Endodermal cell (in vitro differentiated cells): Measurements from ENCODE around the gene VRTN. TPM values are rescaled to one million over a fixed set of nuclear protein-coding genes. Genes with fewer than 3 reads are reported as not detected.
A peak's percentile ranks its signal among the peaks of the same experiment; 100 is the strongest.

ENCODE experiments used
- DNase-seq: peaks from one replicate; pipeline ENCODE4 v3.0.0-alpha.2; 2017
- H3K27ac ChIP-seq: 2 replicates; pipeline ENCODE4 v1.5.1; 2013; ENCODE audit warnings: mild to moderate bottlenecking, low read depth, low read length, moderate library complexity
- H3K27me3 ChIP-seq: 2 replicates; pipeline ENCODE4 v1.6.1; 2013; ENCODE audit warnings: mild to moderate bottlenecking, low read length, moderate library complexity; ENCODE audit not compliant: insufficient read depth, control insufficient read depth, poor library complexity, severe bottlenecking
- H3K36me3 ChIP-seq: 2 replicates; pipeline ENCODE4 v1.7.0; 2013; ENCODE audit warnings: mild to moderate bottlenecking, low read length, moderate library complexity; ENCODE audit not compliant: control insufficient read depth, insufficient read depth
- H3K4me1 ChIP-seq: one replicate; pipeline ENCODE4 v1.7.0; 2013; ENCODE audit warnings: low read length; ENCODE audit not compliant: control insufficient read depth, insufficient read depth
- H3K4me3 ChIP-seq: 2 replicates; pipeline ENCODE4 v1.5.1; 2013; ENCODE audit warnings: mild to moderate bottlenecking, low read length, moderate library complexity
- H3K9ac ChIP-seq: 2 replicates; pipeline ENCODE4 v1.6.1; 2013; ENCODE audit warnings: mild to moderate bottlenecking, low read length, moderate library complexity; ENCODE audit not compliant: poor library complexity, severe bottlenecking; ENCODE audit errors: extremely low read depth
- H3K9me3 ChIP-seq: 2 replicates; pipeline ENCODE4 v1.6.1; 2013; ENCODE audit warnings: mild to moderate bottlenecking, low read length, moderate library complexity; ENCODE audit not compliant: control insufficient read depth
- H3K27ac Mint-ChIP-seq: 2 replicates; pipeline ENCODE4 v1.8.0; 2020; ENCODE audit warnings: mixed read lengths
- H3K27me3 Mint-ChIP-seq: 2 replicates; pipeline ENCODE4 v1.8.0; 2021; ENCODE audit warnings: mild to moderate bottlenecking, mixed read lengths; ENCODE audit not compliant: insufficient read depth
- H3K36me3 Mint-ChIP-seq: 2 replicates; pipeline ENCODE4 v1.8.0; 2020; ENCODE audit warnings: low read depth, mixed read lengths
- H3K4me1 Mint-ChIP-seq: 2 replicates; pipeline ENCODE4 v1.8.0; 2020; ENCODE audit warnings: mixed read lengths
- H3K4me3 Mint-ChIP-seq: 2 replicates; pipeline ENCODE4 v1.8.0; 2020; ENCODE audit warnings: mild to moderate bottlenecking, moderate library complexity, mixed read lengths
- H3K9me3 Mint-ChIP-seq: 2 replicates; pipeline ENCODE4 v1.8.0; 2020; ENCODE audit warnings: mild to moderate bottlenecking, mixed read lengths
- CTCF ChIP-seq: fragments of 200-600 bp; sonication (generic); conservative IDR thresholded peaks from 2 replicates; pipeline ENCODE4 v1.5.0; 2021; ENCODE audit warnings: antibody characterized with exemption, mild to moderate bottlenecking
- WGBS, 2 experiments: methylation state at CpG; one replicate each; pipeline versions ENCODE4 v1.1.5 to v1.1.7; 2013; ENCODE audit warnings: missing lambda C conversion rate in 2 of 2, mixed read lengths in 1 of 2; ENCODE audit not compliant: insufficient coverage in 1 of 2, insufficient read length in 1 of 2; 5-methylcytosine and 5-hydroxymethylcytosine counted together
- total RNA-seq, 2 donors: library from RNA; stranded (reverse); fragmentation: NEBNext Ultra II Directional in 1 of 2; extraction: Animal tissue kit (Norgen Biotek cat#: 25700) in 1 of 2; gene quantifications; 2 replicates in 1 of 2; 3 replicates in 1 of 2; pipeline ENCODE4 v1.2.1, GENCODE V29; 2021

The VRTN gene
- total RNA-seq, 2 donors from 2014 or later = 61.8 to 108 TPM

DNA sequence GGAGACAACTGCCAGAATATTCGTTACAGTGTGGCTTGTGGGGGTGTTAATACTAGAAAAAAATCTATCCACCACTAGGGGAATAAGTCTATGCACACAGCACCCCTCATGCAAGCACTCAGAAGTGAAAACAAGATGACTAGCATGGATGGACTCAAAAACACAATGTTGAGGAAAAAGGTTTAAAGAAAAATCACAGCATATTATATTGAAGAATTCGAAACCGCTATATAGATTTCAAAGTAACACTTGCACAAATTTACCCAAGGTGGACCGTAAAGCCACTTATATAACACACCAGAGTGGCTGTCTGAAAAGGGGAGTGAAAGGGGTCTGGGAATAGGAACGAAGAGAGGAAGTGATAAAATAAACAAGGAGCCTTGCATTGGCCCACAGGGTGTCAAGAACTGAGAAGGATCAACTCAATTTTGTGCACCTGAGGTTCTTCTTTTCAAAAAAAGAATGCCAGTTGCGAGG lies 46.1 kb upstream of the VRTN start:
- DNase-seq = no peak
- Mint-ChIP-seq H3K36me3 (peaks cover 29% of the 10 kb centered on the region), H3K9me3 (no peaks in the 10 kb centered on the region), H3K27ac (peak overlapping the region; percentile 86), H3K4me3 (peak overlapping the region; percentile 87), H3K27me3 (peaks cover 6% of the 10 kb centered on the region), H3K4me1 (peaks cover 19% of the 10 kb centered on the region)
- Histone ChIP-seq H3K9me3 (no peaks in the 10 kb centered on the region), H3K4me1 (no peaks in the 10 kb centered on the region), H3K4me3 (peak overlapping the region; percentile 100), H3K27ac (peak overlapping the region; percentile 80), H3K9ac (peak overlapping the region; percentile 82), H3K27me3 (no peaks in the 10 kb centered on the region), H3K36me3 (peaks cover 30% of the 10 kb centered on the region)
- 0% methylated on average over 2 to 3 of the region's 6 CpGs for WGBS, 2 experiments
- TF ChIP-seq CTCF = peak; percentile 69

- H3K27ac ChIP-seq = peak within 1 kb of the TSS; percentile 80
- no peaks in the 10 kb centered on the region for H3K4me1 ChIP-seq
- H3K36me3 Mint-ChIP-seq = peaks cover 22% of the 10 kb centered on the region
- H3K9me3 Mint-ChIP-seq = no peaks in the 10 kb centered on the region
- peak; percentile 99 for DNase-seq
- peaks cover 23% of the 10 kb centered on the region for H3K36me3 ChIP-seq
- WGBS, 2 experiments = 15 to 23% methylated on average over 34 to 61 of the region's 61 CpGs
- H3K9ac ChIP-seq = peak within 1 kb of the TSS; percentile 82
- peak within 1 kb of the TSS; percentile 87 for H3K4me3 Mint-ChIP-seq
- peak; percentile 67 for TF ChIP-seq CTCF
- peaks cover 6% of the 10 kb centered on the region for H3K27me3 Mint-ChIP-seq
- peaks cover 19% of the 10 kb centered on the region for H3K4me1 Mint-ChIP-seq
- no peaks in the 10 kb centered on the region for H3K27me3 ChIP-seq
- peak within 1 kb of the TSS; percentile 100 for H3K4me3 ChIP-seq
- H3K9me3 ChIP-seq = no peaks in the 10 kb centered on the region
- peak within 1 kb of the TSS; percentile 86 for H3K27ac Mint-ChIP-seq
Measured at GRCh38 chr14:74302634-74303569, 45.4 kb upstream of the VRTN start, which contains the start of gene ABCD4. Gene ABCD4 (minus strand): TSS chr14:74302934. CDS start chr14:74302912, 22 bp downstream.

DNA sequence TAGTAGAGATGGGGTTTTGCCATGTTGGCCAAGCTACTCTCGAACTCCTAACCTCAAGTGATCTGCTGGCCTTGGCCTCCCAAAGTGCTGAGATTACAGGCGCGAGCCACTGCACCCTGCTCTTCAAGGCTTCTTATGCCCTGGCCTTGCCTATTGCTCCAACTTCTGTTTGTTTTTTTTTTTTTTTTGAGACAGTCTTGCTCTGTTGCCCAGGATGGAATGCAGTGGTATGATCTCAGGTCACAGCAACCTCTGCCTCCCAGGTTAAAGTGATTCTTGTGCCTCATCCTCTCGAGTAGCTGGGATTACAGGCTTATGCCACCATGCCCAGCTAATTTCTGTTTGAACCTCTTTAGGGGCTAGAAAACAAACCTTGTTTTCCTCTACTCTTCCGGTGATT lies 39.6 kb upstream of the VRTN start:
- no peaks in the 10 kb centered on the region for H3K9me3 ChIP-seq
- H3K4me1 ChIP-seq = no peaks in the 10 kb centered on the region
- H3K4me1 Mint-ChIP-seq = no peaks in the 10 kb centered on the region
- no peak for TF ChIP-seq CTCF
- no peaks in the 10 kb centered on the region for H3K27me3 ChIP-seq
- H3K36me3 Mint-ChIP-seq = no peaks in the 10 kb centered on the region
- H3K27ac ChIP-seq = no peak overlapping the region
- H3K9ac ChIP-seq = no peak overlapping the region
- H3K27ac Mint-ChIP-seq = no peak overlapping the region
- no peak overlapping the region for H3K4me3 Mint-ChIP-seq
- DNase-seq = no peak
- H3K36me3 ChIP-seq = no peaks in the 10 kb centered on the region
- H3K4me3 ChIP-seq = no peak overlapping the region
- peaks cover 8% of the 10 kb centered on the region for H3K27me3 Mint-ChIP-seq
- no peaks in the 10 kb centered on the region for H3K9me3 Mint-ChIP-seq
- WGBS, 2 experiments = 88 to 98% methylated on average over 5 of the region's 5 CpGs
